GM23248 (cell line): Measurements from ENCODE around the gene ZNF697. TPM values are rescaled to one million over a fixed set of nuclear protein-coding genes. Genes with fewer than 3 reads are reported as not detected.

Experiments used
- DNase-seq: peaks from one replicate; pipeline ENCODE4 v3.0.0-alpha.2; 2015
- H2AFZ ChIP-seq: fragments of 200-600 bp; sonication (generic); 2 replicates; pipeline ENCODE4 v1.6.1; 2016; ENCODE audit warnings: antibody characterized with exemption
- H3F3A ChIP-seq: fragments of 200-600 bp; sonication (generic); 2 replicates; pipeline ENCODE4 v1.6.1; 2016; ENCODE audit warnings: mild to moderate bottlenecking, antibody characterized with exemption, mixed run types; ENCODE audit not compliant: insufficient read depth
- H3K27ac ChIP-seq: fragments of 200-600 bp; sonication (generic); 2 replicates; pipeline ENCODE4 v1.5.1; 2016; ENCODE audit warnings: mild to moderate bottlenecking
- H3K27me3 ChIP-seq: fragments of 200-600 bp; sonication (generic); replicated peaks from 2 replicates; pipeline ENCODE4 v1.6.1; 2016; ENCODE audit warnings: mild to moderate bottlenecking; ENCODE audit not compliant: insufficient read depth
- H3K36me3 ChIP-seq: fragments of 200-600 bp; sonication (generic); 2 replicates; pipeline ENCODE4 v1.6.1; 2016; ENCODE audit warnings: low read depth, mild to moderate bottlenecking
- H3K4me1 ChIP-seq: fragments of 200-600 bp; sonication (generic); 2 replicates; pipeline ENCODE4 v1.6.1; 2016; ENCODE audit warnings: mild to moderate bottlenecking; ENCODE audit not compliant: insufficient read depth
- H3K4me2 ChIP-seq: fragments of 200-600 bp; sonication (generic); one replicate; pipeline ENCODE4 v1.6.1; 2016; ENCODE audit warnings: mild to moderate bottlenecking; ENCODE audit not compliant: unreplicated experiment
- H3K4me3 ChIP-seq: fragments of 200-600 bp; sonication (generic); 2 replicates; pipeline ENCODE4 v1.5.1; 2016; ENCODE audit warnings: mild to moderate bottlenecking
- H3K79me2 ChIP-seq: fragments of 200-600 bp; sonication (generic); 2 replicates; pipeline ENCODE4 v1.6.1; 2016; ENCODE audit warnings: mild to moderate bottlenecking; ENCODE audit not compliant: insufficient read depth
- H3K9ac ChIP-seq: fragments of 200-600 bp; sonication (generic); 2 replicates; pipeline ENCODE4 v1.6.1; 2016; ENCODE audit warnings: mild to moderate bottlenecking
- H3K9me2 ChIP-seq: fragments of 200-600 bp; sonication (generic); 2 replicates; pipeline ENCODE4 v1.6.1; 2016; ENCODE audit warnings: mixed run types, mild to moderate bottlenecking, moderate library complexity; ENCODE audit not compliant: insufficient read depth
- H3K9me3 ChIP-seq: fragments of 200-600 bp; sonication (generic); one replicate; pipeline ENCODE4 v1.6.1; 2017; ENCODE audit warnings: low read depth
- H4K20me1 ChIP-seq: fragments of 200-600 bp; sonication (generic); 2 replicates; pipeline ENCODE4 v1.6.0; 2016; ENCODE audit not compliant: insufficient read depth
- EZH2 ChIP-seq: fragments of 200-600 bp; sonication (generic); IDR thresholded peaks from 2 replicates; pipeline ENCODE4 v1.6.1; 2018; ENCODE audit warnings: antibody characterized with exemption, mild to moderate bottlenecking; ENCODE audit not compliant: insufficient read depth, poor library complexity, severe bottlenecking
- EZH2phosphoT487 ChIP-seq: fragments of 200-600 bp; sonication (generic); IDR thresholded peaks from 2 replicates; pipeline ENCODE4 v1.6.1; 2018; ENCODE audit warnings: antibody characterized with exemption, moderate library complexity, mild to moderate bottlenecking, low read depth; ENCODE audit not compliant: insufficient read depth
- WGBS, 2 experiments: methylation state at CpG; one replicate each; pipeline ENCODE4 v1.1.6; 2015 to 2017; ENCODE audit warnings: low lambda C conversion rate in 2 of 2, low coverage in 1 of 2; ENCODE audit errors: missing lambda C conversion rate in 2 of 2; 5-methylcytosine and 5-hydroxymethylcytosine counted together
- in situ Hi-C: fragments of 300-500 bp; cut with MboI; formaldehyde crosslinking; loops from 2 replicates; pipeline ENCODE4 v1.15.0; 2020
- polyA plus RNA-seq: library from polyadenylated mRNA; unstranded; fragments of >200 nt; fragmentation: Nextera tagmentation; extraction: Ambion mirVana; gene quantifications from 2 replicates; pipeline ENCODE4 v1.2.1, GENCODE V29; 2016
- total RNA-seq: library from RNA; depleted of rRNA; stranded (reverse); fragments of >200 nt; shearing (Covaris generic); gene quantifications from 2 replicates; pipeline ENCODE4 v1.2.3, GENCODE V29; 2014

The ZNF697 gene
- total and polyA plus RNA-seq, 2 experiments from 2014 or later, result 0.55 to 9.1 TPM

DNA sequence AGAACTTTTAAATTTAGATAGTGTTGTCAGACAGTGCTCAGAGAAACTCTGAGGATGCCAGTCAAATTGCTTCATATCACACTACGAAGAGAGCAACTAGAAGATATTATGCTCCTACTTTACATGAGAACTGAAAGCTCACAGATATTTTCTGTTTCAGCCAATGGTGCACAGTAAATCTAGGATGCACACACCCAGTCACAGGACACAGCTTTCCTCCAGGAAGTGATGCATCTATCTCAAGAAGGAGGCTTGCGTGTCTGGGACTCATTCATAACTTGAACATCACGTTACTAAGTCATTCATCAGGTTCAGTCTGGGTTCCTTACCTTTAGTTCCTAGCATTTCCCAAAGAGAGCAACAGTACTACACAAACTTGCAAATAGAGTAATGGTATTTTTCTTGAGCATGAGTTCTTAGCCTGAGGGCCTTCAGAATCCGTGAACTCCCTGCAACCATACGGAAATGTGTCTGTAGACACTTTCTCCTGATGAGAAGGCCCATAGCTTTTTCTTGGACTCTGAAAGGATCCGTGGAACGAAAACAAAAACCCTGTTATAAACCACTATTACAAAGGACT is 12.2 kb downstream of the ZNF697 start:
- Histone ChIP-seq H3F3A (peaks cover 16% of the 10 kb centered on the region), H3K36me3 (no peaks in the 10 kb centered on the region), H3K4me3 (no peak overlapping the region), H2AFZ (no peak overlapping the region), H4K20me1 (no peaks in the 10 kb centered on the region), H3K79me2 (peaks cover 100% of the 10 kb centered on the region), H3K27ac (peak overlapping the region; percentile 90), H3K4me1 (peaks cover 26% of the 10 kb centered on the region), H3K9ac (peak overlapping the region; percentile 65), H3K27me3 (no peaks in the 10 kb centered on the region), H3K9me2 (no peaks in the 10 kb centered on the region), H3K4me2 (peak overlapping the region; percentile 60), H3K9me3 (no peaks in the 10 kb centered on the region)
- WGBS, 2 experiments, result 71 to 72% methylated on average over 7 of the region's 7 CpGs
- DNase-seq, result peak; percentile 87
- in situ Hi-C loops, result no loop called here
- TF ChIP-seq EZH2, result no peak
- TF ChIP-seq EZH2phosphoT487, result no peak

- Histone ChIP-seq H4K20me1 (no peaks in the 10 kb centered on the region), H3K9me2 (no peaks in the 10 kb centered on the region), H3K79me2 (peaks cover 100% of the 10 kb centered on the region), H3K27me3 (no peaks in the 10 kb centered on the region), H3K4me1 (peaks cover 27% of the 10 kb centered on the region), H3K36me3 (no peaks in the 10 kb centered on the region), H3K9me3 (no peaks in the 10 kb centered on the region), H3K4me3 (no peak overlapping the region), H3K4me2 (no peak overlapping the region), H3K9ac (no peak overlapping the region), H3F3A (peaks cover 16% of the 10 kb centered on the region), H2AFZ (no peak overlapping the region), H3K27ac (no peak overlapping the region)
- in situ Hi-C loops, result no loop called here
- TF ChIP-seq EZH2 (no peak), EZH2phosphoT487 (no peak)
- no peak for DNase-seq
- WGBS, 2 experiments, result 67 to 69% methylated on average over 3 of the region's 3 CpGs
Observed at GRCh38 chr1:119634016-119634415, 14.1 kb downstream of the ZNF697 start.

- Histone ChIP-seq H3F3A (peaks cover 16% of the 10 kb centered on the region), H3K4me2 (no peak overlapping the region), H3K79me2 (peaks cover 100% of the 10 kb centered on the region), H3K4me1 (peaks cover 27% of the 10 kb centered on the region), H3K9me3 (no peaks in the 10 kb centered on the region), H3K36me3 (no peaks in the 10 kb centered on the region), H3K27ac (no peak overlapping the region), H4K20me1 (no peaks in the 10 kb centered on the region), H3K4me3 (no peak overlapping the region), H3K9ac (no peak overlapping the region), H3K9me2 (no peaks in the 10 kb centered on the region), H2AFZ (no peak overlapping the region), H3K27me3 (no peaks in the 10 kb centered on the region)
- TF ChIP-seq EZH2phosphoT487 (no peak), EZH2 (no peak)
- DNase-seq, result no peak
- in situ Hi-C loops, result no loop called here
- WGBS, 2 experiments, result 97 to 100% methylated on average over 2 of the region's 2 CpGs
Observed at GRCh38 chr1:119633575-119633974, 14.5 kb downstream of the ZNF697 start.

DNA sequence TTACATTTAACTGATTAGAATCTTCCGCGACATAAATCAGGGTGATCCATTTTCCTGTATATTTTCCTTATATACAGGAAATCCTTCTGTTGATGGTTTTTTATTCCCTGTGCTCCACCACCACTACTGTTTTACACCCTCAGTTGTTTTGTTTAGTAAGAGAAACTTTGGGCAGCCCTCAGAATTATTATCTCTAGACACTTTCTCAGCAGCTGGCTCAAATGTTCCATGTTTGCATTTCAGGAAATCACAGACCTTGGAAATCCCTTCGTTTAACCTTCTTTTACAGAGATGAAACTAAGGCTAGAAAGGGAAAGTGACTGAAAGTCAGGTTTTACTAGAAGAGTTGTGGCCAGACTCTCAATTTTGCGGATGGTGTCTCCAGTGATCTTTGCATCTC is 15.2 kb downstream of the ZNF697 start:
- Histone ChIP-seq H3K4me1 (peaks cover 27% of the 10 kb centered on the region), H3K27me3 (no peaks in the 10 kb centered on the region), H2AFZ (no peak overlapping the region), H3K9me2 (no peaks in the 10 kb centered on the region), H3K4me3 (no peak overlapping the region), H4K20me1 (no peaks in the 10 kb centered on the region), H3K36me3 (no peaks in the 10 kb centered on the region), H3K4me2 (no peak overlapping the region), H3K9me3 (no peaks in the 10 kb centered on the region), H3K27ac (no peak overlapping the region), H3K9ac (no peak overlapping the region), H3F3A (peaks cover 16% of the 10 kb centered on the region), H3K79me2 (peaks cover 100% of the 10 kb centered on the region)
- no peak for TF ChIP-seq EZH2
- TF ChIP-seq EZH2phosphoT487, result no peak
- in situ Hi-C loops, result no loop called here
- DNase-seq, result no peak
- WGBS, 2 experiments, result 70 to 76% methylated on average over 4 of the region's 4 CpGs
